Measurements from ENCODE around the gene GOLGA1.
"Not testable (repeated sequence)": the region's sequence is repeated elsewhere in the genome, so short reads cannot be mapped to it uniquely, and the experiment has no call there.

Gene GOLGA1

DNA sequence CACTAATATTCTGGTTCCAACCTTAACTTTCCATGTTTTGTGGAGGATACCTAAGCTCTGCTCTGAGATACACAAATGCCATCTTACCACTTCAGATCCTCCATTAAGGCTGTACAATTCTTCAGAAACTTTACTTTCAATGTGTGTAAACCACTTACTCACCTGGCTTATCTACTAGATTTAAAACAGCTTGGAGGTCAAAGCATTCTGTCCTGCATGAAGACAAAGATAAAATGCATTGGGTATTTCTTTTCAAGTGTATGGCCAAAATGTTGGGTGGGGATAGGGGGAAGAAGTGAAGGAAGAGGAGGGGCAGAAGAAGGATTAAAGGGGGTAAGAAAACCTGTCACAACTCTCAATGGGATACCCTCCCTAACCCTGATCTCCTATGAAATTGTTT, 939 bp downstream of the GOLGA1 start:
- Histone ChIP-seq H3K4me3 (ENCODE audit: low read length) (peak overlapping the region; percentile 79), H3K4me1 (ENCODE audit: insufficient read depth, low read length) (peaks cover 5% of the 10 kb centered on the region; the same call in 1 of the 2 replicates), H3K27ac (ENCODE audit: low read depth, low read length) (peak overlapping the region; percentile 94; the same call in 1 of the 2 replicates), H3K36me3 (ENCODE audit: insufficient read depth, low read length) (peaks cover 9% of the 10 kb centered on the region; the same call in 1 of the 2 replicates), H3K9ac (ENCODE audit: low read depth, low read length) (peak overlapping the region; percentile 84), H3K9me3 (ENCODE audit: insufficient read depth, low read depth, low read length) (no peaks in the 10 kb centered on the region), H3K27me3 (ENCODE audit: insufficient read depth, low read length) (no peaks in the 10 kb centered on the region)

DNA sequence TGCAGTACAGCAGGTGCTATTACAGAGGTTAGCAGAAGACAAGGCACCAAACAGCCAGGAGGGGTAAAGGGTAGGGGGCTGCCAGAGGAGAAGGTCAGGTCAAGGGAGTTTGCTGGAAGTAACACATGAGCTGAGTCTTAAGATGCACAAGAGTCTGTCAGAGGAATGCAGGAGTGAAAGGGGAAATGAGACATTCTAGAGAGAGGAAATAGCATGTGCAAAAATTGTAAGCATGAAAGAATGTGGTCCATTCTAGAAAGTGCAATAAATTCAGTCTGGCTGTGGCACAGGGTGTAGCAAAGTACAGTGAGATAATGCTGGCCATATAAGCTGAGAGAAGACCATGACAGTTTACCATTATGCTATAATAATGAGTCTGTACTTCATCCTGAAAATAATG, 6.6 kb downstream of the GOLGA1 start:
- Histone ChIP-seq H3K27me3 (ENCODE audit: insufficient read depth, low read length) (no peaks in the 10 kb centered on the region), H3K9me3 (ENCODE audit: insufficient read depth, low read depth, low read length) (no peaks in the 10 kb centered on the region), H3K4me1 (ENCODE audit: insufficient read depth, low read length) (no peaks in the 10 kb centered on the region), H3K9ac (ENCODE audit: low read depth, low read length) (no peak overlapping the region), H3K27ac (ENCODE audit: low read depth, low read length) (no peak overlapping the region), H3K36me3 (ENCODE audit: insufficient read depth, low read length) (peaks cover 28% of the 10 kb centered on the region), H3K4me3 (ENCODE audit: low read length) (no peak overlapping the region)

GRCh38 chr9:124932333-124932732, 8.6 kb downstream of the GOLGA1 start:
- no peaks in the 10 kb centered on the region for H3K27me3 ChIP-seq (ENCODE audit: insufficient read depth, low read length)
- peaks cover 43% of the 10 kb centered on the region for H3K36me3 ChIP-seq (ENCODE audit: insufficient read depth, low read length)
- WGBS, result 86% methylated on average over 1 of the region's 1 CpG
- no peak overlapping the region for H3K4me3 ChIP-seq (ENCODE audit: low read length)
- H3K4me1 ChIP-seq (ENCODE audit: insufficient read depth, low read length), result no peaks in the 10 kb centered on the region
- no peak overlapping the region for H3K27ac ChIP-seq (ENCODE audit: low read depth, low read length)
- H3K9ac ChIP-seq (ENCODE audit: low read depth, low read length), result no peak overlapping the region
- no peaks in the 10 kb centered on the region for H3K9me3 ChIP-seq (ENCODE audit: insufficient read depth, low read depth, low read length)

DNA sequence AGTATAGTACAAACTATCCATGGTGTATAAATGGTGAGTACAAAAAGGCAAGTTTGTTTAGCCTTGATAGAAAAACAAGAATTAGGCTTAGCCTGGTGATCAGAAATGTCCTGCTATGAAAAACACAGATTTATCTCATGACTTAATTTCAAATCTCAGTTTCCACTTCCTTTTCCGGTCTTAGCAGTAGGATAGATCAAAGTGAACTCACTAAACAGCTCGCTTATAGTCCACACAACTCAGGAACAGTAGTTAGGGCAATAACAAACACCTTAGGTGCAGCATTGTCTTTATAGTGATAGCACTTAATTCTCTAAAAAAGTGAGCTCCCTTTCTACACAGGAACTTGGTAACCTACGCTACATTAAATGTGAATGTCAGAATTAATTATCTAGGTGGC, 11.4 kb downstream of the GOLGA1 start:
- WGBS, result 97% methylated on average over 3 of the region's 3 CpGs
- H3K9ac ChIP-seq (ENCODE audit: low read depth, low read length), result no peak overlapping the region
- H3K27ac ChIP-seq (ENCODE audit: low read depth, low read length), result no peak overlapping the region
- no peaks in the 10 kb centered on the region for H3K9me3 ChIP-seq (ENCODE audit: insufficient read depth, low read depth, low read length)
- H3K4me3 ChIP-seq (ENCODE audit: low read length), result no peak overlapping the region
- H3K4me1 ChIP-seq (ENCODE audit: insufficient read depth, low read length), result no peaks in the 10 kb centered on the region
- H3K27me3 ChIP-seq (ENCODE audit: insufficient read depth, low read length), result no peaks in the 10 kb centered on the region
- peaks cover 41% of the 10 kb centered on the region for H3K36me3 ChIP-seq (ENCODE audit: insufficient read depth, low read length)

DNA sequence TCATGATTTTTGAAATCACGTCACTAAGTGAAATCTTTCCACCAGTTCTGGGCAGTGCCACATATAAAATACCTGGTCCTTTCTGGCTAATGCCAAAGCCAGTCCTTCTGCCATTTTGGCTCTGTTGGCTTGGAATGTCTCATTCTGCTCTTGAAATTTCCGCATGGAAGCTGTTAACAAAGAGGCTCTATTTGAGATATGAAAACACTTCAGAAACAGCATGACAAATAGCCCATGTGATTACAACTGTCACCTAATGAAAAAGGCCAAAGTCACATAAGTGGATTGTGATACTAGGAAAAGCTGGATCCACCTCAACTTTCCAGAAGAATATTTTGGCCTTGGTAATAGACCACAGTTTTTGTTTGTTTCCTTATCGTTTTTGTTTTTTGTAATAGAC, 12.8 kb downstream of the GOLGA1 start:
- no peak overlapping the region for H3K4me3 ChIP-seq (ENCODE audit: low read length)
- no peak overlapping the region for H3K27ac ChIP-seq (ENCODE audit: low read depth, low read length)
- no peak overlapping the region for H3K9ac ChIP-seq (ENCODE audit: low read depth, low read length)
- H3K27me3 ChIP-seq (ENCODE audit: insufficient read depth, low read length), result no peaks in the 10 kb centered on the region
- 89% methylated on average over 3 of the region's 3 CpGs for WGBS
- no peaks in the 10 kb centered on the region for H3K4me1 ChIP-seq (ENCODE audit: insufficient read depth, low read length)
- peaks cover 43% of the 10 kb centered on the region for H3K36me3 ChIP-seq (ENCODE audit: insufficient read depth, low read length)
- H3K9me3 ChIP-seq (ENCODE audit: insufficient read depth, low read depth, low read length), result no peaks in the 10 kb centered on the region

DNA sequence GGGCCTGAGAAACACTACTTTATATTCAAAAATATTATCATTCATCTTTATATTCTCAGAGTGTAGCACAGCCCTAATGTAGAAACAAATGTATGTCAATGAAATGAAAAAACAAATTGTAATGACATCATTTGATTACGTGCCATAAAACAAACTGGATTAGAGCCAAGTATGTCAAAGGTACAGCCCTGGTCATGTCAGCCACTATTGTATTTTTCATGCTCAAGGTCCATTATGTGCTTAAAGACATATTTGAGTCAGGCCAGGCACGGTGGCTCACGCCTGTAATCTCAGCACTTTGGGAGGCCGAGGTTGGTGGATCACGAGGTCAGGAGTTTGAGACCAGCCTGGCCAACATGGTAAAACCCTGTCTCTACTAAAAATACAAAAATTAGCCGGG, 20.5 kb downstream of the GOLGA1 start:
- not testable (repeated sequence) for H3K9ac ChIP-seq (ENCODE audit: low read depth, low read length); H3K4me1 ChIP-seq (ENCODE audit: insufficient read depth, low read length); H3K27me3 ChIP-seq (ENCODE audit: insufficient read depth, low read length); H3K4me3 ChIP-seq (ENCODE audit: low read length); H3K27ac ChIP-seq (ENCODE audit: low read depth, low read length); H3K9me3 ChIP-seq (ENCODE audit: insufficient read depth, low read depth, low read length)
- H3K36me3 ChIP-seq (ENCODE audit: insufficient read depth, low read length), result peaks cover 27% of the 10 kb centered on the region
- WGBS, result 95% methylated on average over 6 of the region's 6 CpGs

DNA sequence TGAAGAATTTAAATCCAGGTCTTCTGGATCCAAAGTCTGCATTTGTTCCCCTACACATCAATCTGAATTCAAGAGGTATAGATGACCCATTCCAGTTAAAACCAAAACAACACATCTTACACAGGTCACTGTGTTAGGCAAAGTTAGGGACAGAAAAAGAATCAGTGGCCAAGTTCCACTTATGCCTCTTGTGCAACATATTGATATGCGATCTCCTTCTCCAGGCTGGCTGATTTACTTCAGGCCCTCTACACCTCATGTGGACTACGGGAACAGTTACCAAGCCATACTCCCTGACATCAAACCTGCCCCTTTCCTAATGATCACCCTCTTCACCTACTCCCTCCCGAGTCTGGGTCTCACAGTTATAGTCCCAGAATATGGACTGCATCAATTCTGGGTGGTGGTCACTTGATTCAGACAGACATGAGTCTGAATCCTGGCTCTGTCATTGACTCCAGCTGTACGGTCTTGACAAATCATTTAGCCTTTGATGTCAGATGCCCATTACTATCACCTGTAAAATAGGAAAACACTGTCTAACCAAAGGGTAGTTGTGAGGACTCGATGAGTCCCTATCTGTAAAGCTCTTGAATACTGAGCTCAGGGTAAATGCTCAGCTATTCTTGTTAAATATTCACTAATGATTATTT, 26.0 kb downstream of the GOLGA1 start:
- H3K27me3 ChIP-seq (ENCODE audit: insufficient read depth, low read length), result no peaks in the 10 kb centered on the region
- no peak overlapping the region for H3K9ac ChIP-seq (ENCODE audit: low read depth, low read length)
- H3K9me3 ChIP-seq (ENCODE audit: insufficient read depth, low read depth, low read length), result no peaks in the 10 kb centered on the region
- H3K36me3 ChIP-seq (ENCODE audit: insufficient read depth, low read length), result peaks cover 14% of the 10 kb centered on the region
- no peak overlapping the region for H3K27ac ChIP-seq (ENCODE audit: low read depth, low read length)
- no peaks in the 10 kb centered on the region for H3K4me1 ChIP-seq (ENCODE audit: insufficient read depth, low read length)
- no peak overlapping the region for H3K4me3 ChIP-seq (ENCODE audit: low read length)
- WGBS, result 92% methylated on average over 5 of the region's 5 CpGs

DNA sequence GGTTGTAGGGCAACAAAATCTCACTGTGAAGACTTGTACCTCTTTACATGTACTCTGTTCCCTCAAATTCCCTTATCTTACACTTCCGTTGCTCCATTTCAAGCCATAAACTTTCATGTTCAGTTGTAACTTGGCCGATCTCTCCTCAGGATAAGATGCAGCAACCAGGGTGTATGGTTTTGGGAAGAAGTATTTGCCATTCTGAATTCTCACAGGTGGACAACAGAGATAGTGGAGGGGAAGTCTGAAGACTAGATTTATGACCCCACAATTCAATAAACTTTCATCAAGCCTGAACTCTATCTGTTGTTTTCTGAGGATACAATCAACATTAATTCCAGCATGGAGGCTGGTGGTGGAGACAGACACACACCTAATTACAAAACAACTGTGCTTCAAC, 27.5 kb downstream of the GOLGA1 start:
- no peaks in the 10 kb centered on the region for H3K4me1 ChIP-seq (ENCODE audit: insufficient read depth, low read length)
- no peak overlapping the region for H3K27ac ChIP-seq (ENCODE audit: low read depth, low read length)
- 97% methylated on average over 2 of the region's 2 CpGs for WGBS
- no peaks in the 10 kb centered on the region for H3K9me3 ChIP-seq (ENCODE audit: insufficient read depth, low read depth, low read length)
- peaks cover 6% of the 10 kb centered on the region for H3K36me3 ChIP-seq (ENCODE audit: insufficient read depth, low read length)
- H3K9ac ChIP-seq (ENCODE audit: low read depth, low read length), result no peak overlapping the region
- H3K27me3 ChIP-seq (ENCODE audit: insufficient read depth, low read length), result no peaks in the 10 kb centered on the region
- no peak overlapping the region for H3K4me3 ChIP-seq (ENCODE audit: low read length)

DNA sequence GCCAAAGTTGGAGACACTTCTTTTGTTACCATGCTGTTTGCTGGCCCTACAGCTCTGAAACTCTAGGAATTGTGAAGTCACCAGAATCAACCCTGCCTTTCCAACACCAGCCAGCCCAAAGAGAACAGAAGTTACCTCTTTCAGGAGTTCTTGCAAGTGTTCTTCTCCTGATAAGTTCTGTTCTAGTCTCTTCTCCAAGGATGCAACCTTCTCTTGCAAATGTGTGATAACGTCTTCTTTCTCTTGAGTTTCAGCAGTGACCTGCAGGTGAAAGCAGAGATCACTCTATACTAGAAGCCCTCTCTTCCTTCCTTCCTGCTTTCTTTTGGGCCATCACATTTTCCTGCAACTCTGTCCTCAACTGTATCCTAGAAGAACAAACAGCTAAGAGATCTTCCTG, 29.1 kb downstream of the GOLGA1 start:
- Histone ChIP-seq H3K9me3 (ENCODE audit: insufficient read depth, low read depth, low read length) (no peaks in the 10 kb centered on the region), H3K4me3 (ENCODE audit: low read length) (no peak overlapping the region), H3K4me1 (ENCODE audit: insufficient read depth, low read length) (no peaks in the 10 kb centered on the region), H3K9ac (ENCODE audit: low read depth, low read length) (no peak overlapping the region), H3K27me3 (ENCODE audit: insufficient read depth, low read length) (no peaks in the 10 kb centered on the region), H3K36me3 (ENCODE audit: insufficient read depth, low read length) (peaks cover 6% of the 10 kb centered on the region), H3K27ac (ENCODE audit: low read depth, low read length) (no peak overlapping the region)
- WGBS, result 90% methylated on average over 1 of the region's 1 CpG

GRCh38 chr9:124908098-124908497, 32.8 kb downstream of the GOLGA1 start:
- H3K27ac ChIP-seq (ENCODE audit: low read depth, low read length), result no peak overlapping the region
- 91% methylated on average over 1 of the region's 2 CpGs for WGBS
- H3K36me3 ChIP-seq (ENCODE audit: insufficient read depth, low read length), result peaks cover 6% of the 10 kb centered on the region
- H3K4me3 ChIP-seq (ENCODE audit: low read length), result no peak overlapping the region
- H3K4me1 ChIP-seq (ENCODE audit: insufficient read depth, low read length), result no peaks in the 10 kb centered on the region
- no peaks in the 10 kb centered on the region for H3K9me3 ChIP-seq (ENCODE audit: insufficient read depth, low read depth, low read length)
- no peaks in the 10 kb centered on the region for H3K27me3 ChIP-seq (ENCODE audit: insufficient read depth, low read length)
- no peak overlapping the region for H3K9ac ChIP-seq (ENCODE audit: low read depth, low read length)

GRCh38 chr9:124906966-124907365, 33.9 kb downstream of the GOLGA1 start:
- Histone ChIP-seq H3K36me3 (ENCODE audit: insufficient read depth, low read length) (peaks cover 6% of the 10 kb centered on the region), H3K4me3 (ENCODE audit: low read length) (no peak overlapping the region), H3K9me3 (ENCODE audit: insufficient read depth, low read depth, low read length) (no peaks in the 10 kb centered on the region), H3K4me1 (ENCODE audit: insufficient read depth, low read length) (no peaks in the 10 kb centered on the region), H3K27me3 (ENCODE audit: insufficient read depth, low read length) (no peaks in the 10 kb centered on the region), H3K9ac (ENCODE audit: low read depth, low read length) (no peak overlapping the region), H3K27ac (ENCODE audit: low read depth, low read length) (no peak overlapping the region)
- 90% methylated on average over 1 of the region's 1 CpG for WGBS

GRCh38 chr9:124899845-124900244, 41.0 kb downstream of the GOLGA1 start:
- Histone ChIP-seq H3K4me1 (ENCODE audit: insufficient read depth, low read length) (no peaks in the 10 kb centered on the region), H3K27me3 (ENCODE audit: insufficient read depth, low read length) (no peaks in the 10 kb centered on the region), H3K36me3 (ENCODE audit: insufficient read depth, low read length) (peaks cover 11% of the 10 kb centered on the region; the same call in 1 of the 2 replicates), H3K9ac (ENCODE audit: low read depth, low read length) (no peak overlapping the region), H3K4me3 (ENCODE audit: low read length) (no peak overlapping the region), H3K9me3 (ENCODE audit: insufficient read depth, low read depth, low read length) (no peaks in the 10 kb centered on the region), H3K27ac (ENCODE audit: low read depth, low read length) (no peak overlapping the region)
- 94% methylated on average over 9 of the region's 9 CpGs for WGBS
